Measurements from ENCODE around the gene GIPC1.

DNA sequence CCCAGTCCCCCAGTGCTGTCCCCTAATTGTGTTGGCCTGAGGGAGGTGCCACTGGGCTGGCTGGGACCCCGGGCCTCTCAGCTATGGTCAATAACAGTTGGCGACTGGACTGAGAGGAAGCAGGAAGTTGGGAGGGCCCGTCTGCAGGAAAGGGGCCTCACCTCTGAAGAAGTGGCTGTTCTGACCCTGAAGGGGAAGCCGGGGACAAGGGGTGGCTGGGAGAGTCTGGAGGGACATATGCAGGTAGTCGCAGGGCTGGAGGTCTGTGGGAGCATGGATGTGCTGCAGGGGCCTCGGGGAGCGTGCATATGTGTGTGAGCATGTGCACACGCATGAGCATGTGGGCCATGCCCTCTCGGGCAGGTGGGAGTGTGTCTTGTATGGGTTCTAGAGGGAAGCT lies 56.9 kb downstream of the GIPC1 start:
- TF ChIP-seq, protein P1, sequence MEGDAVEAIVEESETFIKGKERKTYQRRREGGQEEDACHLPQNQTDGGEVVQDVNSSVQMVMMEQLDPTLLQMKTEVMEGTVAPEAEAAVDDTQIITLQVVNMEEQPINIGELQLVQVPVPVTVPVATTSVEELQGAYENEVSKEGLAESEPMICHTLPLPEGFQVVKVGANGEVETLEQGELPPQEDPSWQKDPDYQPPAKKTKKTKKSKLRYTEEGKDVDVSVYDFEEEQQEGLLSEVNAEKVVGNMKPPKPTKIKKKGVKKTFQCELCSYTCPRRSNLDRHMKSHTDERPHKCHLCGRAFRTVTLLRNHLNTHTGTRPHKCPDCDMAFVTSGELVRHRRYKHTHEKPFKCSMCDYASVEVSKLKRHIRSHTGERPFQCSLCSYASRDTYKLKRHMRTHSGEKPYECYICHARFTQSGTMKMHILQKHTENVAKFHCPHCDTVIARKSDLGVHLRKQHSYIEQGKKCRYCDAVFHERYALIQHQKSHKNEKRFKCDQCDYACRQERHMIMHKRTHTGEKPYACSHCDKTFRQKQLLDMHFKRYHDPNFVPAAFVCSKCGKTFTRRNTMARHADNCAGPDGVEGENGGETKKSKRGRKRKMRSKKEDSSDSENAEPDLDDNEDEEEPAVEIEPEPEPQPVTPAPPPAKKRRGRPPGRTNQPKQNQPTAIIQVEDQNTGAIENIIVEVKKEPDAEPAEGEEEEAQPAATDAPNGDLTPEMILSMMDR (conservative IDR thresholded peaks at IDR 0.05; ENCODE audit: low read depth, low read length): no peak
- TF ChIP-seq EZH2 (IDR thresholded peaks at IDR 0.05; ENCODE audit: borderline replicate concordance, low read depth, low read length, poor library complexity, severe bottlenecking): no peak

Data from A673 (cell line).